Progenitor cell of endocrine pancreas (in vitro differentiated cells): Measurements from ENCODE around the gene ASCC3. TPM values are rescaled to one million over a fixed set of nuclear protein-coding genes. Genes with fewer than 3 reads are reported as not detected.

Experiments used
- DNase-seq: peaks from one replicate; pipeline ENCODE4 v3.0.0; 2021; ENCODE audit warnings: low spot score; ENCODE audit not compliant: unreplicated experiment
- H3K27ac Mint-ChIP-seq: 2 replicates; pipeline ENCODE4 v1.8.0; 2021; ENCODE audit warnings: mild to moderate bottlenecking, moderate library complexity, mixed read lengths
- H3K27me3 Mint-ChIP-seq: 2 replicates; pipeline ENCODE4 v1.8.0; 2021; ENCODE audit warnings: mixed read lengths
- H3K36me3 Mint-ChIP-seq: 2 replicates; pipeline ENCODE4 v1.8.0; 2022; ENCODE audit warnings: mixed read lengths; ENCODE audit not compliant: insufficient read depth
- H3K4me1 Mint-ChIP-seq: 2 replicates; pipeline ENCODE4 v1.8.0; 2021; ENCODE audit warnings: low read depth, mixed read lengths
- H3K4me3 Mint-ChIP-seq: 2 replicates; pipeline ENCODE4 v1.8.0; 2021; ENCODE audit warnings: low read depth, mild to moderate bottlenecking, moderate library complexity, mixed read lengths
- H3K9me3 Mint-ChIP-seq: 2 replicates; pipeline ENCODE4 v1.8.0; 2021; ENCODE audit warnings: low read depth, mixed read lengths
- CTCF ChIP-seq: fragments of 200-600 bp; sonication (generic); IDR thresholded peaks from one replicate; pipeline ENCODE4 v1.5.0; 2021; ENCODE audit warnings: antibody characterized with exemption, mild to moderate bottlenecking; ENCODE audit not compliant: unreplicated experiment
- total RNA-seq: library from RNA; stranded (reverse); gene quantifications from 2 replicates; pipeline ENCODE4 v1.2.1, GENCODE V29; 2021

The ASCC3 gene
- total RNA-seq, 1 donor from 2014 or later, result 36.6 TPM

DNA sequence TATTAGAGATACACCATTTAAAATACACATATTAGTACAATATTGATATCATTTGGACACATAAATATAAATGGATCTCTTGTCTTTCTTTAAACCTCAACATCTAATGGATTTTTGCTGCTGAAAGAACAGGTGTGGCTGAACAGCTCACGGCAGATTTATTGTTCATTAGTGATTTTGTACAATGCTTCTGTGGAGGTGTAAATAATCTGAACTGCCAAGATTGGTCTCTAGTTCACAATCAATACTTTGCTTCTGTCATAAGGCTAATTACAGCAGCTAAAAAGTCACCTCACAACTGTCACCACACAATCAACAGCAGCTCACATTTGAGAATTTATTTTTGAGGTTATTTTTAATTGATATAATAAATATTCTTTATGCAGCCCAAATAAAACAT is 254.4 kb downstream of the ASCC3 start:
- Mint-ChIP-seq H3K27me3 (no peaks in the 10 kb centered on the region), H3K36me3 (peaks cover 12% of the 10 kb centered on the region), H3K4me1 (peaks cover 13% of the 10 kb centered on the region), H3K27ac (no peak overlapping the region), H3K4me3 (no peak overlapping the region), H3K9me3 (no peaks in the 10 kb centered on the region)
- DNase-seq, result no peak
- no peak for TF ChIP-seq CTCF

DNA sequence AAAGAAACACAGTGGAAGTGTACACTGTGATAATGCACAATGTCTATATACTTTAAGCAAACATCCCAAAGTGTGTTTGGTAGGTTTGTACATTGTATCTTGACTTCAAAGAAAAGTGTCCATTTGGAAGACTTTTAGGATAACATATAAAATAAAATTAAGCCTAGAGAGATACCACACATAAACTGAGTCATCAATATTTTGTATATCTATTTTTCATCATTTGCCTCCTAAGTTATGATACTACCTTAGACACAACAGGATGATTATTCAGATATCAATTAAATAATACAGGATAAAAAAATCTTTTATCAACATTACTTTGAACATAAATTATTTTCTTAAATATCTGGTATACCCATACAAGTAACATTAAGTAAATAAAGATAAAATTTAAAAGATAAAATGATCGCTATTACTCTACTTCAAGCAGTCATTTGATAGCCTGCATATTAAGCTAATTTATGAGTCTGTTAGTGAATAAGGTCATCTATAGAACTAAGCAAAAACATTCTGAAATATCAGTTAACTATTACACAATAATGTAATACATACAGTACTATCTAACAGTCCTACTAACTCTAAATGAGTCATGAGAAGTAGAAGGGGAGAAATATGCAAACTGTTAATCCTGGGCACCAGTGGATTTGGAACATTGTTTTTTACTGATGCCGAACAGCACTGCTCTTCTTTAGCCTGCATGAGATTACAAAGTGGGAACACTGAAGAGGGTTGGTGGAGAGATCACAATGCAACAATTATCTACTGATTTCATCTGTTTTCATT is 258.0 kb downstream of the ASCC3 start:
- Mint-ChIP-seq H3K36me3 (peaks cover 19% of the 10 kb centered on the region), H3K27me3 (no peaks in the 10 kb centered on the region), H3K4me3 (no peak overlapping the region), H3K9me3 (peaks cover 4% of the 10 kb centered on the region), H3K27ac (no peak overlapping the region), H3K4me1 (peaks cover 12% of the 10 kb centered on the region)
- DNase-seq, result no peak
- no peak for TF ChIP-seq CTCF

DNA sequence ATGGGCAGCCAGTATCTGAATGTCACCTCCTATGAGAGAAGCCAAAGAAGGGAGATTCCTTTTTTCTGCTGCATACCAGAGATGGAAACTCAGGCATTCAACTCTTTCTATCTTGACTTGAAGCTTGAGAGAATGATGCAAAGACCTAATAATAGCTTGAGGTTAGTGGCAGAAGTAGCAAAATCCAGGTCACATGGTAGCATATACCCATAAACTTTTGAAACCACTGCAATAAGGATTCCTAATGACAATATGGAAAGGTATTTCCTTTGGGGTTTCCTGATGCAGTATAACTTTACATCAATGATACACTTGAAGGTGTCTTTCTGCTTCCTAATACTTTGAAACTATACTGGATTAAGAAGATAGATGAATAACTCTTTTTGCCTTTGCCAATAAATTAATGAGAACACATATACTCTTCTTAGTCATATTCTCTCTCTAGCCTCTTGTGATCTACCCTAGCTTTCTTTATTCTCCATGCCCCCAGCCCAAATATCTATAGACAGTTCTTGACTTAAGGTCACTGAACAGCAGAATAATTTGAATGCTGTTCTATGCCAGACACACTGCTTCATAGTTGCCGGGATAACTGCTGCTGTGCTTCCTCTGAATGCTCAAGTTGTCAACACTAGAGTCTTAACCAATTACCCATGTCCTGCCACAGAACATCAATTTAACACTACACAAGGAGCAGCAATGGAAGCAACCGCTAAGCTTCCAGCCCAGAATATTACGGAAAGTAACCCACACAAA is 260.9 kb downstream of the ASCC3 start:
- Mint-ChIP-seq H3K4me1 (peaks cover under 1% of the 10 kb centered on the region), H3K4me3 (no peak overlapping the region), H3K36me3 (peaks cover 15% of the 10 kb centered on the region), H3K9me3 (peaks cover 4% of the 10 kb centered on the region), H3K27me3 (no peaks in the 10 kb centered on the region), H3K27ac (no peak overlapping the region)
- no peak for DNase-seq
- no peak for TF ChIP-seq CTCF

- TF ChIP-seq CTCF, result no peak
- Mint-ChIP-seq H3K36me3 (peaks cover 13% of the 10 kb centered on the region), H3K4me3 (no peak overlapping the region), H3K27me3 (no peaks in the 10 kb centered on the region), H3K9me3 (peaks cover 4% of the 10 kb centered on the region), H3K27ac (no peak overlapping the region), H3K4me1 (no peaks in the 10 kb centered on the region)
- no peak for DNase-seq
Observed at GRCh38 chr6:100618351-100618671, 262.8 kb downstream of the ASCC3 start.

DNA sequence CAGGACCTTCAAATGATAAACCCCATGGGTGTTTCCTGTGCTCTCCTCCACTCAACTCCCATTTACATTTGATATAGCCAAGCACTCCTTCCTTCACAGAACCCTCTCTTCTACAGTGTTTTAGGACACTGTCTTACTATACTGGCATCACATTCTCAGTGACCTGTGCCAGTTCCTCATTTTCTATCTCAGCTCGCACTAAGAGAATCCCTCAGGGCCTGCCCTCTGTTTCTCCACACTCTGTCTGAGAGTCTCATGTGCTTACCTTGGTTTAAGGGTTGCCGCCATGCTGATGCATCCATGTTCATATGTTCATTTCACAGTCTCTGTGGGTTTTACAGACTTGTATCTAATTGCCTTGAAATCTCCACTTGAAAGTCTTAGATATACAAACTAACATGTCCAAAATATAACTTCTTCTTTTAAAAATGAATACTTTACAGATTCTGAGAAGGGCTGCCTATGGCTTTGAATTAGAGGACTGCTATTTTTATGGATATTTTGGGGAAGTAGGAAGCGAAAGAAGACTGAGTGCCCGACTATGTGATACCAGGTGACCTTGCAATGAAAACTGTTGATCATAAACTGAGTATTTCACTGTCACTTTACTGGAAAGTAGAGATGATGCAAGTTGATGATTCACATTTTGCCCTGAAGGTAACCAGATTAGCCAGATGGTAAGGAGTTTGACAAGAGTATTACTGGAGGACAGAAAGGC is 263.3 kb downstream of the ASCC3 start:
- no peak for TF ChIP-seq CTCF
- no peaks in the 10 kb centered on the region for H3K27me3 Mint-ChIP-seq
- H3K27ac Mint-ChIP-seq, result no peak overlapping the region
- no peaks in the 10 kb centered on the region for H3K4me1 Mint-ChIP-seq
- DNase-seq, result no peak
- H3K9me3 Mint-ChIP-seq, result peaks cover 4% of the 10 kb centered on the region
- peaks cover 13% of the 10 kb centered on the region for H3K36me3 Mint-ChIP-seq
- H3K4me3 Mint-ChIP-seq, result no peak overlapping the region
